Cerebellar cortex (tissue), 1 donor: ENCODE measurements around the gene IZUMO4.
"Not testable (repeated sequence)": the region's sequence is repeated elsewhere in the genome, so short reads cannot be mapped to it uniquely, and the experiment has no call there.

Experiments
- DNase-seq: peaks from one replicate; pipeline ENCODE4 v3.0.0-alpha.2; 2015; ENCODE audit warnings: low spot score

The IZUMO4 gene

GRCh38 chr19:2081873-2082810 is 14.6 kb upstream of the IZUMO4 start:
- no peak for DNase-seq

GRCh38 chr19:2083174-2083854 is 13.4 kb upstream of the IZUMO4 start:
- DNase-seq, result no peak

GRCh38 chr19:2084993-2085720 is 11.6 kb upstream of the IZUMO4 start:
- DNase-seq, result peak; percentile 28

- not testable (repeated sequence) for DNase-seq
Measured at GRCh38 chr19:2086695-2087620, 9.8 kb upstream of the IZUMO4 start.

GRCh38 chr19:2087621-2088100 is 9.1 kb upstream of the IZUMO4 start:
- no peak for DNase-seq

GRCh38 chr19:2089001-2089711 is 7.6 kb upstream of the IZUMO4 start:
- no peak for DNase-seq

GRCh38 chr19:2089727-2090053 is 7.0 kb upstream of the IZUMO4 start:
- DNase-seq, result no peak

GRCh38 chr19:2091926-2092525 is 4.7 kb upstream of the IZUMO4 start:
- DNase-seq, result not testable (repeated sequence)

- DNase-seq, result no peak
Measured at GRCh38 chr19:2096034-2096479, 658 bp upstream of the IZUMO4 start, which contains the start of gene MOB3A. MOB3A (minus strand) TSS chr19:2096326; CDS start chr19:2078560, 17,766 bp downstream.

GRCh38 chr19:2097203-2097885 is 629 bp downstream of the IZUMO4 start:
- DNase-seq, result no peak

GRCh38 chr19:2097886-2098327 is 1.2 kb downstream of the IZUMO4 start:
- DNase-seq, result no peak

- DNase-seq, result no peak
Measured at GRCh38 chr19:2099054-2099501, 2.4 kb downstream of the IZUMO4 start.

GRCh38 chr19:2099937-2100718 is 3.4 kb downstream of the IZUMO4 start:
- DNase-seq, result peak; percentile 22

- no peak for DNase-seq
Measured at GRCh38 chr19:2100719-2101061, 4.0 kb downstream of the IZUMO4 start.

GRCh38 chr19:2101417-2102335 is 5.0 kb downstream of the IZUMO4 start:
- DNase-seq, result no peak

GRCh38 chr19:2103045-2103707 is 6.5 kb downstream of the IZUMO4 start:
- DNase-seq, result no peak
